Caco-2 (cell line): Measurements from ENCODE around the gene LRMDA. TPM values are rescaled to one million over a fixed set of nuclear protein-coding genes. Genes with fewer than 3 reads are reported as not detected.

Source experiments
- BruUV-seq: library from RNA; stranded (reverse); fragments of 400-500 nt; replicated peaks from 2 replicates; lab custom pipeline; 2021; lab: Mats Ljungman, UMichigan
- CTCF ChIA-PET: fragments of 300-600 bp; sonication (Branson Sonifier 250); formaldehyde crosslinking; loops from one replicate; lab custom pipeline; 2022; ENCODE audit warnings: antibody characterized with exemption; lab: Charles Lee
- POLR2A ChIA-PET: fragments of 300-600 bp; sonication (Branson Sonifier 250); formaldehyde crosslinking; loops from one replicate; lab custom pipeline; 2022; ENCODE audit warnings: antibody characterized with exemption; lab: Charles Lee
- DNase-seq, 2 experiments: peaks; one replicate each; pipeline versions ENCODE4 v3.0.0 to v3.0.0-alpha.2; 2020 to 2022
- H3K27me3 ChIP-seq: replicated peaks from 2 replicates; pipeline ENCODE4 v1.6.0; 2011; ENCODE audit warnings: low read length; ENCODE audit not compliant: control insufficient read depth, insufficient read depth
- H3K36me3 ChIP-seq: 2 replicates; pipeline ENCODE4 v1.5.1; 2011; ENCODE audit warnings: low read length; ENCODE audit not compliant: control insufficient read depth, insufficient read depth
- H3K4me1 ChIP-seq: fragments of 250-450 bp; sonication (Bioruptor Pico); 2 replicates; pipeline ENCODE4 v1.5.1; 2020; ENCODE audit warnings: mild to moderate bottlenecking
- H3K4me3 ChIP-seq: 2 replicates; pipeline ENCODE4 v1.5.1; 2011; ENCODE audit warnings: low read depth, mild to moderate bottlenecking, control low read depth, low read length
- H3K9me3 ChIP-seq: fragments of 250-450 bp; sonication (Bioruptor Pico); 2 replicates; pipeline ENCODE4 v1.5.1; 2020; ENCODE audit warnings: mild to moderate bottlenecking, moderate library complexity
- H3K27ac Mint-ChIP-seq: one replicate; pipeline ENCODE4 v1.8.0; 2022; ENCODE audit warnings: mixed read lengths; ENCODE audit not compliant: unreplicated experiment
- H3K27me3 Mint-ChIP-seq: one replicate; pipeline ENCODE4 v1.8.0; 2022; ENCODE audit warnings: mixed read lengths; ENCODE audit not compliant: insufficient read depth, unreplicated experiment
- H3K36me3 Mint-ChIP-seq: one replicate; pipeline ENCODE4 v1.8.0; 2022; ENCODE audit warnings: mild to moderate bottlenecking, mixed read lengths; ENCODE audit not compliant: insufficient read depth, unreplicated experiment
- H3K4me1 Mint-ChIP-seq: one replicate; pipeline ENCODE4 v1.8.0; 2022; ENCODE audit warnings: low read depth, mixed read lengths; ENCODE audit not compliant: unreplicated experiment
- H3K4me3 Mint-ChIP-seq: one replicate; pipeline ENCODE4 v1.8.0; 2022; ENCODE audit warnings: mild to moderate bottlenecking, moderate library complexity, mixed read lengths; ENCODE audit not compliant: unreplicated experiment
- H3K9me3 Mint-ChIP-seq: one replicate; pipeline ENCODE4 v1.8.0; 2022; ENCODE audit warnings: mixed read lengths; ENCODE audit not compliant: unreplicated experiment
- intact Hi-C: fragments of 100-400 bp; cut with micrococcal nuclease; formaldehyde crosslinking; loops from one replicate; pipeline ENCODE4 v1.10.0; 2022; ENCODE audit not compliant: unreplicated experiment
- total RNA-seq: library from RNA; stranded (reverse); gene quantifications from 2 replicates; pipeline ENCODE4 v1.2.3, GENCODE V29; 2022
- TF ChIP-seq, protein P1 (sequence below), 2 experiments: fragments of 200-600 bp in 1 of 2; IDR thresholded peaks; 1 replicate in 1 of 2; 2 replicates in 1 of 2; pipeline versions ENCODE4 v1.5.1 to v1.8.0; 2011 to 2022; ENCODE audit warnings: antibody characterized with exemption in 1 of 2, control low read depth in 1 of 2, inconsistent platforms in 1 of 2, low read depth in 1 of 2, low read length in 1 of 2, mild to moderate bottlenecking in 1 of 2, moderate library complexity in 1 of 2; ENCODE audit not compliant: insufficient read depth in 1 of 2, severe bottlenecking in 1 of 2, unreplicated experiment in 1 of 2

The LRMDA gene
- total RNA-seq, 1 experiment from 2014 or later, result 18.5 TPM

DNA sequence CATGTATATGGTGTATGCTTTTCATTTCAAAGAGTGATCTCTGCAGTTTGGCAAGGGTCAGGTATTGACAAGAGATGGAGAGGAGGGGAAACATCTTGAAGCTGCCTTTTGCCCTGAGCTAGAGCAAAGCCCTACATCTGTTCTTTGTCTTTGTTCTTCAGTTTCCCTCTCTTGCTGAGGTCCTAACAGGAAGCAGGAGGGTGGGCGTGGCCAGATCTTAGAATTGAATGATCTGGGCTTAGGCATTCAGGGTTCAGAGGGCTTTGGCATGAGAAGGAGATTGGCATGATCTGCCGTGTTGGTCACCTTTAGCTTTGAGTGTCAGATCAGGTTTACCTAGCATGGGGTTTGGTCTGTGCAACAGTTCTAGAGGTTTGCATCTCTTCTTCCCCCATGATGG, 41.3 kb downstream of the LRMDA start:
- DNase-seq, result no peak
- TF ChIP-seq, protein P1, sequence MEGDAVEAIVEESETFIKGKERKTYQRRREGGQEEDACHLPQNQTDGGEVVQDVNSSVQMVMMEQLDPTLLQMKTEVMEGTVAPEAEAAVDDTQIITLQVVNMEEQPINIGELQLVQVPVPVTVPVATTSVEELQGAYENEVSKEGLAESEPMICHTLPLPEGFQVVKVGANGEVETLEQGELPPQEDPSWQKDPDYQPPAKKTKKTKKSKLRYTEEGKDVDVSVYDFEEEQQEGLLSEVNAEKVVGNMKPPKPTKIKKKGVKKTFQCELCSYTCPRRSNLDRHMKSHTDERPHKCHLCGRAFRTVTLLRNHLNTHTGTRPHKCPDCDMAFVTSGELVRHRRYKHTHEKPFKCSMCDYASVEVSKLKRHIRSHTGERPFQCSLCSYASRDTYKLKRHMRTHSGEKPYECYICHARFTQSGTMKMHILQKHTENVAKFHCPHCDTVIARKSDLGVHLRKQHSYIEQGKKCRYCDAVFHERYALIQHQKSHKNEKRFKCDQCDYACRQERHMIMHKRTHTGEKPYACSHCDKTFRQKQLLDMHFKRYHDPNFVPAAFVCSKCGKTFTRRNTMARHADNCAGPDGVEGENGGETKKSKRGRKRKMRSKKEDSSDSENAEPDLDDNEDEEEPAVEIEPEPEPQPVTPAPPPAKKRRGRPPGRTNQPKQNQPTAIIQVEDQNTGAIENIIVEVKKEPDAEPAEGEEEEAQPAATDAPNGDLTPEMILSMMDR (IDR thresholded peaks at IDR 0.05; ENCODE audit: insufficient read depth in 1 of 2, low read depth in 1 of 2, low read length in 1 of 2, severe bottlenecking in 1 of 2, unreplicated experiment in 1 of 2), result no peak
- peaks cover 8% of the 10 kb centered on the region for H3K4me1 Mint-ChIP-seq
- no peaks in the 10 kb centered on the region for H3K9me3 Mint-ChIP-seq
- peaks cover 5% of the 10 kb centered on the region; the same call in 1 of the 2 replicates for H3K4me1 ChIP-seq
- CTCF ChIA-PET, result no interaction called here
- peaks cover 5% of the 10 kb centered on the region for H3K36me3 Mint-ChIP-seq
- POLR2A ChIA-PET, result no interaction called here
- H3K27ac Mint-ChIP-seq, result no peak overlapping the region
- no peak overlapping the region for H3K4me3 Mint-ChIP-seq
- no peaks in the 10 kb centered on the region for H3K27me3 Mint-ChIP-seq
- no peaks in the 10 kb centered on the region for H3K36me3 ChIP-seq
- H3K4me3 ChIP-seq, result no peak overlapping the region
- no peaks in the 10 kb centered on the region for H3K9me3 ChIP-seq
- H3K27me3 ChIP-seq, result no peaks in the 10 kb centered on the region
- intact Hi-C loops, result no loop called here
- BruUV-seq, result no TSS peak

DNA sequence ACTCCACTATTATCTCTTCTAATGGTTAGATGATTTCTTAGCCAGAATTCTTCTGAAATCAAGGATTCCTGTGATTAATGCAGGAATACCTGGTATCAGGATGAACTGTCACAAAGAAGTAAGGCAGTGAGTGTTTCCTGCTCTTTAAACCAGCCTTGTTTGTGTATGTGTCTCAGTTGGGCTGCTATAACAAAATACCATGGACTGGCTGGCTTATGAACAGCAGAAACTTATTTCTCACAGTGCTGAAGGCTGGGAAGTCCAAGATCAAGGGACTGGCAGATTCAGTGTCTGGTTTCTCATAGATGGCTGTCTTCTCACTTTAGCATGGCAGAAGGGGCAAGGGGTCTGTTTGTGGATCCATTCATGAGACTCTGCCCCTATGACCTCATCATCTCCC, 42.7 kb downstream of the LRMDA start:
- Mint-ChIP-seq H3K4me3 (no peak overlapping the region), H3K27ac (no peak overlapping the region), H3K9me3 (no peaks in the 10 kb centered on the region), H3K4me1 (peaks cover 6% of the 10 kb centered on the region), H3K36me3 (peaks cover 5% of the 10 kb centered on the region), H3K27me3 (no peaks in the 10 kb centered on the region)
- Histone ChIP-seq H3K36me3 (no peaks in the 10 kb centered on the region), H3K4me1 (peaks cover under 1% of the 10 kb centered on the region; the same call in 1 of the 2 replicates), H3K9me3 (no peaks in the 10 kb centered on the region), H3K27me3 (no peaks in the 10 kb centered on the region), H3K4me3 (no peak overlapping the region)
- POLR2A ChIA-PET, result no interaction called here
- no TSS peak for BruUV-seq
- CTCF ChIA-PET, result no interaction called here
- intact Hi-C loops, result no loop called here
- TF ChIP-seq, protein P1 (IDR thresholded peaks at IDR 0.05; ENCODE audit: insufficient read depth in 1 of 2, low read depth in 1 of 2, low read length in 1 of 2, severe bottlenecking in 1 of 2, unreplicated experiment in 1 of 2), result no peak
- no peak for DNase-seq

DNA sequence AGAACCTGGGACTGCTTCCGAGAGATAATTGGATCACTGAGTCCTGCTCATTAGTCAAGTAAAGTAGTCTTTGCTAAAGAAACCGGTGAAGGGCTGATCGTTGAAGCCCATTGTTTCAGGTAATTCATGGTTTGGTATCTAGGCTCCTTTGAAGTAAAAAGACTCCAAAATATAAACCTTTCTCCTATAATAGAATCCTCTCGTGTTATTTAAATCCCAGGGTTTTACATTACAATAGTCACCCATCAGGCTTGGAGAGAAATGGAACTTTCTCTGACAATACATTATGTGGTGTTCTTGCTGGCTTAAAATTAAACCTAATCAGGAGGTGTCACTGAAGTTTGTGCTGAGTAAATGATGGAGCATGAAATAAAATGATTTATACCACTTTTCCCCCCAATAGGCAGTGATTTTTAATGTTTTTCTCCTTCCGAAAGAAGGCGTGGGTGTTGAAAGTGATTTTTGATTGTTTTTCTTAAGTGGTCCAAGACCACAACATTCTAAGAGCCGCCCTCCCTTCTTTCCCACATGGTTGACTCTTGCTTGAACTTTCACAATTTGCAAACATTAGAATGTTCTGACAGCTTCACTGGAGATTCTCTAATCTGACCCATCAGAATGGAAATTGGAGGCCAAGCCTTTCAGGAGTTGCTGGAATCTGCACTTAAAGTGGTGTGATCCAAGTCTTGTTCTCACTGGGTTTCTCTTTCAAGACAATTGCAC, 44.2 kb downstream of the LRMDA start:
- Mint-ChIP-seq H3K27me3 (no peaks in the 10 kb centered on the region), H3K4me1 (no peaks in the 10 kb centered on the region), H3K9me3 (no peaks in the 10 kb centered on the region), H3K36me3 (peaks cover 5% of the 10 kb centered on the region), H3K4me3 (no peak overlapping the region), H3K27ac (no peak overlapping the region)
- Histone ChIP-seq H3K27me3 (no peaks in the 10 kb centered on the region), H3K4me3 (no peak overlapping the region), H3K4me1 (no peaks in the 10 kb centered on the region), H3K9me3 (no peaks in the 10 kb centered on the region), H3K36me3 (no peaks in the 10 kb centered on the region)
- no TSS peak for BruUV-seq
- ChIA-PET POLR2A (no interaction called here), CTCF (no interaction called here)
- DNase-seq, result no peak
- TF ChIP-seq, protein P1 (IDR thresholded peaks at IDR 0.05; ENCODE audit: insufficient read depth in 1 of 2, low read depth in 1 of 2, low read length in 1 of 2, severe bottlenecking in 1 of 2, unreplicated experiment in 1 of 2), result no peak
- intact Hi-C loops, result no loop called here
